Measurements from ENCODE around the gene CNTNAP5. TPM values are rescaled to one million over a fixed set of nuclear protein-coding genes. Genes with fewer than 3 reads are reported as not detected.

Gene CNTNAP5
- total and polyA plus RNA-seq, 4 donors = not detected

DNA sequence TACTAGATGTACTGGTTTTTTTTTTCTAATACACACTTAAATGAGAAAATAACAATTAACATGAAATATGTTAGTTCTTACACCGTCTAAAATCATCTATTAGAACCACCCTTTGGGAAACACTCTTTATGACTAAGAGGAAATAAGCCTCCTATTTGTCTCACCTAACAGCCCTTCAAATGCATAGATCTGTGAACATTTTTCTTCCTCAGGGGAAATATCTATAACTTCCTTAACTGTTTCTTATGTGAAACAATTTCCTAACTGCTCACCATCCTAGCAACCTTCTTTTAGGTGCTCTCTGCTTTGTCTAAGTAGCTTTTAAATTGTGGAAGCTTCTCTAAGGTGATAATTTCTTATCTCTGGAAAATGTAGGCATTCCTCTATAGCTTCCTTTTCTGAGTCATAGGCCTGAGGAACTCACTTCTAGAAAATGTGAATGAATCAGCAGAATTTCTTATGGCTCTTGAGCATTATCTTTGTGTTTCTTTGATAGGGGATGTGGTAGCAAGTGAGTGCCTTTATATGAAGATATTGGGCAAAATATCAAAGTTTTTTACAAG, 56.1 kb downstream of the CNTNAP5 start:
- Histone ChIP-seq H3K9me3 (ENCODE audit: control insufficient read depth in 4 of 4, low read length in 3 of 4) (no peaks in the 10 kb centered on the region), H3K4me1 (ENCODE audit: control insufficient read depth in 4 of 4, insufficient read depth in 4 of 4, low read length in 3 of 4) (no peaks in the 10 kb centered on the region), H3K27ac (ENCODE audit: low read depth in 1 of 2, low read length in 2 of 2) (no peak overlapping the region), H3K4me3 (ENCODE audit: low read depth in 1 of 3, low read length in 3 of 3) (no peak overlapping the region), H3K27me3 (ENCODE audit: control insufficient read depth in 4 of 4, insufficient read depth in 4 of 4, low read length in 3 of 4) (no peaks in the 10 kb centered on the region), H3K36me3 (ENCODE audit: control insufficient read depth in 4 of 4, insufficient read depth in 3 of 4, low read depth in 1 of 4, low read length in 3 of 4) (no peaks in the 10 kb centered on the region), H3K9ac (ENCODE audit: low read depth in 1 of 2, low read length in 2 of 2) (no peak overlapping the region)
- WGBS = 65% methylated on average over 1 of the region's 1 CpG
- no peak for DNase-seq (ENCODE audit: low spot score)
- TF ChIP-seq GABPA (IDR thresholded peaks at IDR 0.05 in 1 of 2, conservative IDR thresholded peaks at IDR 0.05 in 1 of 2) (no peak), MAX (IDR thresholded peaks at IDR 0.05) (no peak), RAD21 (IDR thresholded peaks at IDR 0.05) (no peak), CTCF (IDR thresholded peaks at IDR 0.05; ENCODE audit: low read depth, low read length, missing input control) (no peak), TAF1 (conservative IDR thresholded peaks at IDR 0.05) (no peak)
- TF ChIP-seq, protein P1, sequence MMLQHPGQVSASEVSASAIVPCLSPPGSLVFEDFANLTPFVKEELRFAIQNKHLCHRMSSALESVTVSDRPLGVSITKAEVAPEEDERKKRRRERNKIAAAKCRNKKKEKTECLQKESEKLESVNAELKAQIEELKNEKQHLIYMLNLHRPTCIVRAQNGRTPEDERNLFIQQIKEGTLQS (IDR thresholded peaks at IDR 0.05) = no peak

DNA sequence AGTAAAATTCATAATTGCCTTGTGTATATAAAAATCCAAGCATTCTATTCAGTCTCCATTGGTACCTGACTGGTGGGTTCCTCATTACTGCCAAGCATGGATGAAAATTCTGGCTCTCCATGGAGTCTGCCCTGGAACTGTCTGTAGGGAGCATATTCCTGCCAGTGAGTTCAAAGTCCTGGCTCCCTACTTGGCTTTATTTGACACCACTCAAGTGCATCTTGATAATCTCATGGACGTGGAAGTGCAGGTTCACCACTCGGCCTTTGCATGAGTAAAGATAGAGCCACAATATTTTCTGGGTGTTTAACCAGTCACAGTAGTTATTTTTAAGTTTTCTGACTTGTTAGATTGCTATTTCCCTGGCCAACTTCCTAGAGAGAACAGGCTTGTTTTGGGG, 63.5 kb downstream of the CNTNAP5 start:
- DNase-seq (ENCODE audit: low spot score) = no peak
- Histone ChIP-seq H3K4me1 (ENCODE audit: control insufficient read depth in 4 of 4, insufficient read depth in 4 of 4, low read length in 3 of 4) (no peaks in the 10 kb centered on the region), H3K9me3 (ENCODE audit: control insufficient read depth in 4 of 4, low read length in 3 of 4) (peaks cover 0 to 1% (median 0%) of the 10 kb centered on the region in 4 donors), H3K36me3 (ENCODE audit: control insufficient read depth in 4 of 4, insufficient read depth in 3 of 4, low read depth in 1 of 4, low read length in 3 of 4) (no peaks in the 10 kb centered on the region), H3K9ac (ENCODE audit: low read depth in 1 of 2, low read length in 2 of 2) (no peak overlapping the region), H3K27me3 (ENCODE audit: control insufficient read depth in 4 of 4, insufficient read depth in 4 of 4, low read length in 3 of 4) (no peaks in the 10 kb centered on the region), H3K4me3 (ENCODE audit: low read depth in 1 of 3, low read length in 3 of 3) (no peak overlapping the region), H3K27ac (ENCODE audit: low read depth in 1 of 2, low read length in 2 of 2) (no peak overlapping the region)
- TF ChIP-seq CTCF (IDR thresholded peaks at IDR 0.05; ENCODE audit: low read depth, low read length, missing input control) = no peak
- no peak for TF ChIP-seq GABPA (IDR thresholded peaks at IDR 0.05 in 1 of 2, conservative IDR thresholded peaks at IDR 0.05 in 1 of 2)
- TF ChIP-seq, protein P2, sequence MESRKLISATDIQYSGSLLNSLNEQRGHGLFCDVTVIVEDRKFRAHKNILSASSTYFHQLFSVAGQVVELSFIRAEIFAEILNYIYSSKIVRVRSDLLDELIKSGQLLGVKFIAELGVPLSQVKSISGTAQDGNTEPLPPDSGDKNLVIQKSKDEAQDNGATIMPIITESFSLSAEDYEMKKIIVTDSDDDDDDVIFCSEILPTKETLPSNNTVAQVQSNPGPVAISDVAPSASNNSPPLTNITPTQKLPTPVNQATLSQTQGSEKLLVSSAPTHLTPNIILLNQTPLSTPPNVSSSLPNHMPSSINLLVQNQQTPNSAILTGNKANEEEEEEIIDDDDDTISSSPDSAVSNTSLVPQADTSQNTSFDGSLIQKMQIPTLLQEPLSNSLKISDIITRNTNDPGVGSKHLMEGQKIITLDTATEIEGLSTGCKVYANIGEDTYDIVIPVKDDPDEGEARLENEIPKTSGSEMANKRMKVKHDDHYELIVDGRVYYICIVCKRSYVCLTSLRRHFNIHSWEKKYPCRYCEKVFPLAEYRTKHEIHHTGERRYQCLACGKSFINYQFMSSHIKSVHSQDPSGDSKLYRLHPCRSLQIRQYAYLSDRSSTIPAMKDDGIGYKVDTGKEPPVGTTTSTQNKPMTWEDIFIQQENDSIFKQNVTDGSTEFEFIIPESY (IDR thresholded peaks at IDR 0.05) = no peak
- no peak for TF ChIP-seq REST (IDR thresholded peaks at IDR 0.05)
- no peak for TF ChIP-seq SP1 (IDR thresholded peaks at IDR 0.05)
- TF ChIP-seq RAD21 (IDR thresholded peaks at IDR 0.05) = no peak
- no peak for TF ChIP-seq MAX (IDR thresholded peaks at IDR 0.05)
- TF ChIP-seq FOXA1 (IDR thresholded peaks at IDR 0.05) = no peak
- TF ChIP-seq TAF1 (conservative IDR thresholded peaks at IDR 0.05) = no peak
- no peak for TF ChIP-seq HNF4A (conservative IDR thresholded peaks at IDR 0.05)
- no peak for TF ChIP-seq HNF4G (IDR thresholded peaks at IDR 0.05)
- TF ChIP-seq NR2F2 (IDR thresholded peaks at IDR 0.05) = no peak
- TF ChIP-seq JUND (IDR thresholded peaks at IDR 0.05) = no peak
- no peak for TF ChIP-seq RXRA (IDR thresholded peaks at IDR 0.05)
- TF ChIP-seq, protein P1 (IDR thresholded peaks at IDR 0.05) = no peak
- no peak for TF ChIP-seq FOXA2 (IDR thresholded peaks at IDR 0.05)
- TF ChIP-seq EGR1 (IDR thresholded peaks at IDR 0.05; ENCODE audit: low read depth in 2 of 2) = no peak
- no peak for TF ChIP-seq YY1 (IDR thresholded peaks at IDR 0.05)
- 23% methylated on average over 2 of the region's 2 CpGs for WGBS
